ENCODE results near the gene PAPSS2.
"Not testable (repeated sequence)": the region's sequence is repeated elsewhere in the genome, so short reads cannot be mapped to it uniquely, and the experiment has no call there.

The PAPSS2 gene

DNA sequence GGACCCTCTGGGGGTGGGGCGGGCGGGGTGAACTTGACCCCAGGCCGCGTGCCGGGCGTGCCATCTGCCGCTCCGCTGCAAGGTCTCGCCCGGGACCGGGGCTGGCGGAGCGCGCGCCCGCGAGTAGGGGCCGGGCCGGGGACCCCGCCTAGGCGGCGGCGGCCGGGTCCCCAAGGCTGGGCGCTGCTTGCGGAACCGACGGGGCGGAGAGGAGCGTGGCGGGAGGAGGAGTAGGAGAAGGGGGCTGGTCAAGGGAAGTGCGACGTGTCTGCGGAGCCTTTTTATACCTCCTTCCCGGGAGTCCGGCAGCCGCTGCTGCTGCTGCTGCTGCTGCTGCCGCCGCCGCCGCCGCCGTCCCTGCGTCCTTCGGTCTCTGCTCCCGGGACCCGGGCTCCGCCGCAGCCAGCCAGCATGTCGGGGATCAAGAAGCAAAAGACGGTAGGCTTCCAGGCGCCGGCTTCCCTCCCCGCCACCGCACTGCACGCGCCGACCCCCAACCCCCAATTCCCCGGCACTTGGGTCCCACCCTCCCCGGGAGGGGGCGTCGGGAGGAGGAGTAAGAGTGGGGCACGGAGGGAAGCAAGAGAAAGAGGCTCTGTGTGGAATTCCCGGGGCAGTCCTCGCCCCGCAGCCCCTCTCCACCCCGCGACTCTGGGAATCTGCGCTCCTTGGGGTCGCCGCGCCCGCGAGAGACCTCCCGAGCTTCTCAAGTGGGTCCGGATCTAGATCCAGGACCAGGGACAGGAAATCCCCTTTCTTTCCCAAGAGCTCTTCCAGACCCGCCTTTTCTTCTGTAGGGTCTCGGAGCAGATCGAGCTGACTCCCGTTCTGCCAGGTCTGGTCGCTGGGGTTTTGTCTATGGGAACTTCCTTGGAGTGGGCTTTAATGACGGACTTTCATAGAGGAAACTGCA lies at the start of gene PAPSS2:
PAPSS2 (plus strand) TSS at position 308 of the 913 bp plus-strand sequence; CDS start at position 412, 104 bp downstream.
- peak within 1 kb of the TSS; percentile 96 for H3K4me3 ChIP-seq (ENCODE audit: low read depth, low read length)
- TF ChIP-seq, protein P1, sequence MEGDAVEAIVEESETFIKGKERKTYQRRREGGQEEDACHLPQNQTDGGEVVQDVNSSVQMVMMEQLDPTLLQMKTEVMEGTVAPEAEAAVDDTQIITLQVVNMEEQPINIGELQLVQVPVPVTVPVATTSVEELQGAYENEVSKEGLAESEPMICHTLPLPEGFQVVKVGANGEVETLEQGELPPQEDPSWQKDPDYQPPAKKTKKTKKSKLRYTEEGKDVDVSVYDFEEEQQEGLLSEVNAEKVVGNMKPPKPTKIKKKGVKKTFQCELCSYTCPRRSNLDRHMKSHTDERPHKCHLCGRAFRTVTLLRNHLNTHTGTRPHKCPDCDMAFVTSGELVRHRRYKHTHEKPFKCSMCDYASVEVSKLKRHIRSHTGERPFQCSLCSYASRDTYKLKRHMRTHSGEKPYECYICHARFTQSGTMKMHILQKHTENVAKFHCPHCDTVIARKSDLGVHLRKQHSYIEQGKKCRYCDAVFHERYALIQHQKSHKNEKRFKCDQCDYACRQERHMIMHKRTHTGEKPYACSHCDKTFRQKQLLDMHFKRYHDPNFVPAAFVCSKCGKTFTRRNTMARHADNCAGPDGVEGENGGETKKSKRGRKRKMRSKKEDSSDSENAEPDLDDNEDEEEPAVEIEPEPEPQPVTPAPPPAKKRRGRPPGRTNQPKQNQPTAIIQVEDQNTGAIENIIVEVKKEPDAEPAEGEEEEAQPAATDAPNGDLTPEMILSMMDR (IDR thresholded peaks at IDR 0.05; ENCODE audit: low read depth, low read length), result no peak

- not testable (repeated sequence) for H3K4me3 ChIP-seq (ENCODE audit: low read depth, low read length)
These were observed 48.3 kb upstream of the PAPSS2 start for GRCh38 chr10:87611341-87611740.

DNA sequence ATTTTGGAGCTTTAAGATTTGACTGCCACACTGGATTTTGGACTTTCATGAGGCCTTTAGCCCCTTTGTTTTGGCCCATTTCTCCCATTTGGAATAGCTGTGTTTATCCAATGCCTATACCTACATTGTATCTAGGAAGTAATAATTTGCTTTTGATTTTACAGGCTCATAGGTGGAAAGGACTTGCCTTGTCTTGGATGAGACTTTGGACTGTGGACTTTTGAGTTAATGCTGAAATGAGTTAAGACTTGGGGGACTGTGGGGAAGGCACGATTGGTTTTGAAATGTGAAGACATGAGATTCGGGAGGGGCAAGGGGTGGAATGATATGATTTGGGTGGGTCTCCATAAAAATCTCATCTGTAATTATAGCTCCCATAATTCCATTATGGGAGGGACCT lies 47.6 kb upstream of the PAPSS2 start:
- TF ChIP-seq, protein P1 (IDR thresholded peaks at IDR 0.05; ENCODE audit: low read depth, low read length), result no peak
- H3K4me3 ChIP-seq (ENCODE audit: low read depth, low read length), result no peak overlapping the region

GRCh38 chr10:87613751-87614150 lies 45.9 kb upstream of the PAPSS2 start:
- TF ChIP-seq, protein P1 (IDR thresholded peaks at IDR 0.05; ENCODE audit: low read depth, low read length), result no peak
- no peak overlapping the region for H3K4me3 ChIP-seq (ENCODE audit: low read depth, low read length)

DNA sequence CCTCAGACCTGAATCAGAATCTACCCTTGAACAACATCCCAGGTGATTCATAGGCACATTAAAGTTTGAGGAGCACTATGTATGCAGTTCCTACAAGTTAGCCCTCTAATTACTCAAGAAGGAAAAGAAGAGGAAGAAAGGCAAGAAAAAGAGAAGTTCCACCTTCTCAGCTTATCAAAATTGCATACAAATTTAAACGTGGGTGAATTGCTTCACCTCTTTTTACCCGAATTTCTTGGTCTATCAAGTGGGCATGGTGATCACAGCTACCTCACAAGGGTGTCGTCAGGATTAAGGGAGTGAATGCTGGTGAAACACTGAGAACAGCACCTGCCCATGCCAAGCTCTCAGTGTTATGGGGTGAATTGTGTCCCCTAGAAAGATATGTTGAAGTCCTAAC lies 43.8 kb upstream of the PAPSS2 start:
- no peak overlapping the region for H3K4me3 ChIP-seq (ENCODE audit: low read depth, low read length)
- TF ChIP-seq, protein P1 (IDR thresholded peaks at IDR 0.05; ENCODE audit: low read depth, low read length), result no peak

DNA sequence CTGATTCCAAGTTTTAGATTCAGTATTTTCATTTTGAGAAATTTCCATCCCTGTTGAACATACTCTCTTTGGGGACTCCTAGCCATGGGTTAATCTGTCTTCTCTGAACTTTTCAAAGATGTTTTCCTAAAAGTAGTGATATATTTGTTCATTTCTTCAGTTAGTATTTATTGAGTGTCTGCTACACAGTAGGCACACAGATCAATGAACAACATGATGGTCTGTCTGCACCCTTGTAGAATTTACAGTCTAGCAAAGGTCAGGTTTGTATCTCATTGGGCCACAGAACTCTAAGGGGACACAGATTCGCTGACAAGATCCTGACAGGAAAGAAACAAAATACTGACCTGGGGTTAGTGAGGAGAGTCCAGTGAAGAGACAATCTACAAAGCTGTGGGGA lies 42.2 kb upstream of the PAPSS2 start:
- no peak overlapping the region for H3K4me3 ChIP-seq (ENCODE audit: low read depth, low read length)
- TF ChIP-seq, protein P1 (IDR thresholded peaks at IDR 0.05; ENCODE audit: low read depth, low read length), result no peak

- TF ChIP-seq, protein P1 (IDR thresholded peaks at IDR 0.05; ENCODE audit: low read depth, low read length), result no peak
- no peak overlapping the region for H3K4me3 ChIP-seq (ENCODE audit: low read depth, low read length)
These were observed 40.9 kb upstream of the PAPSS2 start for GRCh38 chr10:87618566-87619423.

All from WI38 (cell line).